Astrocyte (in vitro differentiated cells and primary cell): ENCODE data around the gene TULP4. TPM values are rescaled to one million over a fixed set of nuclear protein-coding genes. Genes with fewer than 3 reads are reported as not detected.
A peak's percentile ranks its signal among the peaks of the same experiment; 100 is the strongest.

Experiments used
- DNase-seq: peaks from one replicate; pipeline ENCODE4 v3.0.0-alpha.2; 2010; ENCODE audit warnings: low read depth
- FAIRE-seq: peaks from 2 replicates; lab custom pipeline; 2011; peaks lifted over from hg19 to GRCh38; lab: Jason Lieb, UNC
- H2AFZ ChIP-seq: 2 replicates; pipeline ENCODE4 v1.6.0; 2012; ENCODE audit warnings: low read depth, low read length, inconsistent platforms
- H3K27ac ChIP-seq: 2 replicates; pipeline ENCODE4 v1.5.1; 2011; ENCODE audit warnings: low read depth, low read length, inconsistent platforms
- H3K27me3 ChIP-seq: 2 replicates; pipeline ENCODE4 v1.6.0; 2011; ENCODE audit warnings: low read length, inconsistent platforms; ENCODE audit not compliant: insufficient read depth
- H3K36me3 ChIP-seq: 2 replicates; pipeline ENCODE4 v1.5.1; 2011; ENCODE audit warnings: low read length, inconsistent platforms; ENCODE audit not compliant: insufficient read depth
- H3K4me1 ChIP-seq: 2 replicates; pipeline ENCODE4 v1.5.1; 2011; ENCODE audit warnings: low read length, inconsistent platforms; ENCODE audit not compliant: insufficient read depth
- H3K4me2 ChIP-seq: 2 replicates; pipeline ENCODE4 v1.6.0; 2012; ENCODE audit warnings: low read length, inconsistent platforms
- H3K4me3 ChIP-seq: 2 replicates; pipeline ENCODE4 v1.5.1; 2011; ENCODE audit warnings: low read depth, mild to moderate bottlenecking, low read length, inconsistent platforms; ENCODE audit not compliant: insufficient read depth
- H3K79me2 ChIP-seq: 2 replicates; pipeline ENCODE4 v1.6.0; 2012; ENCODE audit warnings: mild to moderate bottlenecking, low read length, inconsistent platforms; ENCODE audit not compliant: insufficient read depth
- H3K9ac ChIP-seq: 2 replicates; pipeline ENCODE4 v1.6.0; 2012; ENCODE audit warnings: mild to moderate bottlenecking, low read length, inconsistent platforms
- H3K9me3 ChIP-seq: 2 replicates; pipeline ENCODE4 v1.5.1; 2012; ENCODE audit warnings: low read depth, mild to moderate bottlenecking, low read length, inconsistent platforms; ENCODE audit not compliant: insufficient read depth
- H4K20me1 ChIP-seq: 2 replicates; pipeline ENCODE4 v1.6.0; 2012; ENCODE audit warnings: low read length, inconsistent platforms; ENCODE audit not compliant: insufficient read depth
- H3K27ac Mint-ChIP-seq: one replicate; pipeline ENCODE4 v1.8.0; 2021; ENCODE audit warnings: mild to moderate bottlenecking, mixed read lengths; ENCODE audit not compliant: unreplicated experiment
- H3K27me3 Mint-ChIP-seq: one replicate; pipeline ENCODE4 v1.8.0; 2021; ENCODE audit warnings: low read depth, mixed read lengths; ENCODE audit not compliant: unreplicated experiment
- H3K36me3 Mint-ChIP-seq: one replicate; pipeline ENCODE4 v1.8.0; 2021; ENCODE audit warnings: low read depth, mixed read lengths; ENCODE audit not compliant: unreplicated experiment
- H3K4me1 Mint-ChIP-seq: one replicate; pipeline ENCODE4 v1.8.0; 2021; ENCODE audit warnings: low read depth, mixed read lengths; ENCODE audit not compliant: unreplicated experiment
- H3K4me3 Mint-ChIP-seq: one replicate; pipeline ENCODE4 v1.8.0; 2021; ENCODE audit warnings: mild to moderate bottlenecking, moderate library complexity, mixed read lengths; ENCODE audit not compliant: unreplicated experiment
- H3K9me3 Mint-ChIP-seq: one replicate; pipeline ENCODE4 v1.8.0; 2021; ENCODE audit warnings: mild to moderate bottlenecking, mixed read lengths; ENCODE audit not compliant: unreplicated experiment
- CTCF ChIP-seq: IDR thresholded peaks from 2 replicates; pipeline ENCODE4 v1.5.1; 2011; ENCODE audit warnings: low read depth, mild to moderate bottlenecking, inconsistent platforms, low read length, moderate library complexity; ENCODE audit not compliant: insufficient read depth
- EZH2 ChIP-seq: IDR thresholded peaks from 2 replicates; pipeline ENCODE4 v1.6.1; 2012; ENCODE audit warnings: mild to moderate bottlenecking, low read length, inconsistent platforms; ENCODE audit not compliant: insufficient read depth
- total RNA-seq: library from RNA; stranded (reverse); gene quantifications from 2 replicates; pipeline ENCODE4 v1.2.1, GENCODE V29; 2021

Gene TULP4
- total RNA-seq, 1 donor from 2014 or later = 91.2 TPM

- FAIRE-seq (no peak), DNase-seq (no peak)
- no peak overlapping the region for H2AFZ ChIP-seq
- Mint-ChIP-seq H3K4me1 (peaks cover 32% of the 10 kb centered on the region), H3K27ac (peak overlapping the region; percentile 96), H3K9me3 (peaks cover 12% of the 10 kb centered on the region), H3K27me3 (no peaks in the 10 kb centered on the region), H3K4me3 (no peak overlapping the region), H3K36me3 (peaks cover 18% of the 10 kb centered on the region)
- TF ChIP-seq EZH2 (no peak), CTCF (no peak)
- no peak overlapping the region for H3K9ac ChIP-seq
- H3K79me2 ChIP-seq = peaks cover under 1% of the 10 kb centered on the region
- H4K20me1 ChIP-seq = peaks cover 4% of the 10 kb centered on the region
- peaks cover 28% of the 10 kb centered on the region for H3K4me1 ChIP-seq
- no peaks in the 10 kb centered on the region for H3K27me3 ChIP-seq
- H3K4me2 ChIP-seq = peak overlapping the region; percentile 58
- no peaks in the 10 kb centered on the region for H3K9me3 ChIP-seq
- no peak overlapping the region for H3K4me3 ChIP-seq
- peak overlapping the region; percentile 59 for H3K27ac ChIP-seq
- H3K36me3 ChIP-seq = no peaks in the 10 kb centered on the region
Measured at GRCh38 chr6:158405933-158406332, 93.7 kb downstream of the TULP4 start.

GRCh38 chr6:158406736-158407135, 94.5 kb downstream of the TULP4 start:
- H3K36me3 ChIP-seq = no peaks in the 10 kb centered on the region
- peaks cover 8% of the 10 kb centered on the region for H3K79me2 ChIP-seq
- peaks cover 28% of the 10 kb centered on the region for H3K4me1 ChIP-seq
- Mint-ChIP-seq H3K27ac (peak overlapping the region; percentile 19), H3K9me3 (peaks cover 12% of the 10 kb centered on the region), H3K4me3 (no peak overlapping the region), H3K27me3 (no peaks in the 10 kb centered on the region), H3K36me3 (peaks cover 16% of the 10 kb centered on the region), H3K4me1 (peaks cover 32% of the 10 kb centered on the region)
- H3K27me3 ChIP-seq = no peaks in the 10 kb centered on the region
- FAIRE-seq (no peak), DNase-seq (peak; percentile 49)
- H3K9me3 ChIP-seq = no peaks in the 10 kb centered on the region
- no peak overlapping the region for H3K4me3 ChIP-seq
- no peak for TF ChIP-seq CTCF
- TF ChIP-seq EZH2 = no peak
- no peak overlapping the region for H3K9ac ChIP-seq
- H2AFZ ChIP-seq = no peak overlapping the region
- no peaks in the 10 kb centered on the region for H4K20me1 ChIP-seq
- H3K27ac ChIP-seq = no peak overlapping the region
- H3K4me2 ChIP-seq = no peak overlapping the region

GRCh38 chr6:158408013-158408412, 95.7 kb downstream of the TULP4 start:
- no peaks in the 10 kb centered on the region for H3K9me3 ChIP-seq
- H3K4me2 ChIP-seq = peak overlapping the region; percentile 45
- DNase-seq (no peak), FAIRE-seq (no peak)
- no peaks in the 10 kb centered on the region for H3K36me3 ChIP-seq
- peak overlapping the region; percentile 61 for H3K27ac ChIP-seq
- no peak overlapping the region for H3K4me3 ChIP-seq
- no peaks in the 10 kb centered on the region for H4K20me1 ChIP-seq
- H3K9me3 Mint-ChIP-seq = peaks cover 12% of the 10 kb centered on the region
- peaks cover 39% of the 10 kb centered on the region for H3K4me1 Mint-ChIP-seq
- no peak overlapping the region for H3K4me3 Mint-ChIP-seq
- H3K79me2 ChIP-seq = peaks cover 8% of the 10 kb centered on the region
- peak overlapping the region; percentile 14 for H3K9ac ChIP-seq
- peaks cover 19% of the 10 kb centered on the region for H3K36me3 Mint-ChIP-seq
- H3K4me1 ChIP-seq = peaks cover 32% of the 10 kb centered on the region
- TF ChIP-seq CTCF (no peak), EZH2 (no peak)
- H3K27ac Mint-ChIP-seq = no peak overlapping the region
- no peaks in the 10 kb centered on the region for H3K27me3 Mint-ChIP-seq
- H2AFZ ChIP-seq = no peak overlapping the region
- H3K27me3 ChIP-seq = no peaks in the 10 kb centered on the region
